ENCODE data around the gene FBXO46. TPM values are rescaled to one million over a fixed set of nuclear protein-coding genes. Genes with fewer than 3 reads are reported as not detected.

FBXO46 gene
- polyA plus RNA-seq, 4 donors = 13.3 to 19.0 (median 14.7) TPM

Other genes starting within 250 kb of the FBXO46 start
- gene RTN2, start 233.8 kb downstream of the FBXO46 start, polyA plus RNA-seq (ENCODE audit: insufficient read length in 4 of 4) = 1 to 10 TPM; 7.4 to 9.1 (median 7.7) TPM
- under 1 TPM in 3 of 4 donors, not detected in 1; 0.25 to 0.57 (median 0.25) TPM for gene PPM1N, start 232.5 kb downstream of the FBXO46 start, polyA plus RNA-seq (ENCODE audit: insufficient read length in 4 of 4)
- 10 to 100 TPM; 52.2 to 55.3 (median 53.5) TPM for gene VASP, start 223.4 kb downstream of the FBXO46 start, polyA plus RNA-seq (ENCODE audit: insufficient read length in 4 of 4)
- gene OPA3, start 146.1 kb downstream of the FBXO46 start, polyA plus RNA-seq (ENCODE audit: insufficient read length in 4 of 4) = 10 to 100 TPM; 10.8 to 11.8 (median 11.3) TPM
- 1 to 10 TPM; 4.7 to 7.6 (median 5.7) TPM for gene GPR4, start 128.7 kb downstream of the FBXO46 start, polyA plus RNA-seq (ENCODE audit: insufficient read length in 4 of 4)
- gene EML2, start 91.5 kb downstream of the FBXO46 start, polyA plus RNA-seq (ENCODE audit: insufficient read length in 4 of 4) = 10 to 100 TPM; 16.1 to 24.6 (median 21.6) TPM
- under 1 TPM; 0.33 to 0.80 (median 0.58) TPM for gene GIPR, start 62.7 kb downstream of the FBXO46 start, polyA plus RNA-seq (ENCODE audit: insufficient read length in 4 of 4)
- gene SNRPD2, start 38.9 kb downstream of the FBXO46 start, polyA plus RNA-seq (ENCODE audit: insufficient read length in 4 of 4) = 100 to 1,000 TPM; 282 to 375 (median 322) TPM
- 10 to 100 TPM in 1 of 4 donors, 1 to 10 TPM in 3; 6.2 to 12.7 (median 8.4) TPM for gene QPCTL, start 38.2 kb downstream of the FBXO46 start, polyA plus RNA-seq (ENCODE audit: insufficient read length in 4 of 4)
- gene MEIOSIN, start 2.5 kb upstream of the FBXO46 start, polyA plus RNA-seq (ENCODE audit: insufficient read length in 4 of 4) = under 1 TPM in 1 of 4 donors, not detected in 3; 0.03 TPM
- gene SIX5, start 38.4 kb upstream of the FBXO46 start, polyA plus RNA-seq (ENCODE audit: insufficient read length in 4 of 4) = 10 to 100 TPM; 15.7 to 31.7 (median 21.6) TPM
- gene DMPK, start 51.6 kb upstream of the FBXO46 start, polyA plus RNA-seq (ENCODE audit: insufficient read length in 4 of 4) = 10 to 100 TPM; 41.9 to 53.6 (median 47.1) TPM
- gene DMWD, start 61.9 kb upstream of the FBXO46 start, polyA plus RNA-seq (ENCODE audit: insufficient read length in 4 of 4) = 10 to 100 TPM; 28.0 to 40.3 (median 29.1) TPM
- gene RSPH6A, start 84.4 kb upstream of the FBXO46 start, polyA plus RNA-seq (ENCODE audit: insufficient read length in 4 of 4) = under 1 TPM in 1 of 4 donors, not detected in 3; 0.05 TPM
- gene SYMPK, start 132.3 kb upstream of the FBXO46 start, polyA plus RNA-seq (ENCODE audit: insufficient read length in 4 of 4) = 10 to 100 TPM; 49.2 to 67.7 (median 58.9) TPM
- gene FOXA3, start 133.4 kb upstream of the FBXO46 start, polyA plus RNA-seq (ENCODE audit: insufficient read length in 4 of 4) = under 1 TPM; 0.14 to 0.79 (median 0.43) TPM
- 10 to 100 TPM; 18.1 to 31.1 (median 20.1) TPM for gene IRF2BP1, start 155.2 kb upstream of the FBXO46 start, polyA plus RNA-seq (ENCODE audit: insufficient read length in 4 of 4)
- gene MYPOP, start 171.7 kb upstream of the FBXO46 start, polyA plus RNA-seq (ENCODE audit: insufficient read length in 4 of 4) = 1 to 10 TPM; 4.6 to 6.3 (median 5.2) TPM
- under 1 TPM in 1 of 4 donors, not detected in 3; 0.08 TPM for gene NANOS2, start 183.9 kb upstream of the FBXO46 start, polyA plus RNA-seq (ENCODE audit: insufficient read length in 4 of 4)
- gene NOVA2, start 243.0 kb upstream of the FBXO46 start, polyA plus RNA-seq (ENCODE audit: insufficient read length in 4 of 4) = 1 to 10 TPM; 4.3 to 5.3 (median 4.4) TPM